ENCODE results near the gene UBXN2A.

DNA sequence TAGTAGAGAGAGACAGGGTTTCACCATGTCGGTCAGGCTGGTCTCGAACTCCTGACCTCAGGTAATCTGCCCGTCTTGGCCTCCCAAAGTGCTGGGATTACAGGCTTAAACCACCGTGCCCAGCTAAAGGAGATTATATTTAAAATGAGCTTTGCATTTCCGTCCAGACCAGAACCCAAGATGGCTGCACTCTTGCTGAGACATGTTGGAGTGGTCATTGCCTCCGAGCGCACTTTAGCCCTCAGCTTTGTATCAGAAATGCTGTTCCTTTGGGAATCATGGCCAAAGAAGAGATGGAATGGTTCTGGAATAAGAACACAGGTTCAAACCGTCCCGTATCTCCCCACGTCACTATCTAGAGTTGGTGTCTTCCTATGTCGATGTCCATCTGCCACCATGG, 3.4 kb downstream of the UBXN2A start:
- TF ChIP-seq YY1 (IDR thresholded peaks at IDR 0.05), result no peak
- TF ChIP-seq, protein P1, sequence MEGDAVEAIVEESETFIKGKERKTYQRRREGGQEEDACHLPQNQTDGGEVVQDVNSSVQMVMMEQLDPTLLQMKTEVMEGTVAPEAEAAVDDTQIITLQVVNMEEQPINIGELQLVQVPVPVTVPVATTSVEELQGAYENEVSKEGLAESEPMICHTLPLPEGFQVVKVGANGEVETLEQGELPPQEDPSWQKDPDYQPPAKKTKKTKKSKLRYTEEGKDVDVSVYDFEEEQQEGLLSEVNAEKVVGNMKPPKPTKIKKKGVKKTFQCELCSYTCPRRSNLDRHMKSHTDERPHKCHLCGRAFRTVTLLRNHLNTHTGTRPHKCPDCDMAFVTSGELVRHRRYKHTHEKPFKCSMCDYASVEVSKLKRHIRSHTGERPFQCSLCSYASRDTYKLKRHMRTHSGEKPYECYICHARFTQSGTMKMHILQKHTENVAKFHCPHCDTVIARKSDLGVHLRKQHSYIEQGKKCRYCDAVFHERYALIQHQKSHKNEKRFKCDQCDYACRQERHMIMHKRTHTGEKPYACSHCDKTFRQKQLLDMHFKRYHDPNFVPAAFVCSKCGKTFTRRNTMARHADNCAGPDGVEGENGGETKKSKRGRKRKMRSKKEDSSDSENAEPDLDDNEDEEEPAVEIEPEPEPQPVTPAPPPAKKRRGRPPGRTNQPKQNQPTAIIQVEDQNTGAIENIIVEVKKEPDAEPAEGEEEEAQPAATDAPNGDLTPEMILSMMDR (IDR thresholded peaks at IDR 0.05; ENCODE audit: low read depth, low read length, missing input control), result no peak
- TF ChIP-seq NR2F2 (IDR thresholded peaks at IDR 0.05), result no peak
- no peak for TF ChIP-seq REST (IDR thresholded peaks at IDR 0.05)

Measured in liver (tissue), 3 donors.